Measurements from ENCODE around the gene BCDIN3D. TPM values are rescaled to one million over a fixed set of nuclear protein-coding genes. Genes with fewer than 3 reads are reported as not detected.
A peak's percentile ranks its signal among the peaks of the same experiment; 100 is the strongest.

The BCDIN3D gene
- polyA plus RNA-seq, 1 donor from 2014 or later: 7.0 TPM

GRCh38 chr12:49846032-49846431 lies 3.1 kb upstream of the BCDIN3D start:
- Mint-ChIP-seq H3K27me3 (peaks cover 11% of the 10 kb centered on the region), H3K4me3 (no peak overlapping the region), H3K27ac (no peak overlapping the region), H3K4me1 (peaks cover 13 to 24% (median 21%) of the 10 kb centered on the region in 3 donors), H3K9me3 (no peaks in the 10 kb centered on the region), H3K36me3 (no peaks in the 10 kb centered on the region)

GRCh38 chr12:49843876-49844437 lies 1.1 kb upstream of the BCDIN3D start:
- Mint-ChIP-seq H3K9me3 (no peaks in the 10 kb centered on the region), H3K4me3 (peak overlapping the region; percentile 21 to 97 (median 71)), H3K4me1 (peaks cover 16 to 27% (median 25%) of the 10 kb centered on the region in 3 donors), H3K27me3 (peaks cover 4% of the 10 kb centered on the region), H3K36me3 (no peaks in the 10 kb centered on the region), H3K27ac (peak overlapping the region in 2 of 3 donors; percentile 35 to 97)

- Mint-ChIP-seq H3K27me3 (no peaks in the 10 kb centered on the region), H3K36me3 (no peaks in the 10 kb centered on the region), H3K27ac (peak overlapping the region; percentile 76 to 97 (median 94))
Observed at GRCh38 chr12:49843411-49843810, 505 bp upstream of the BCDIN3D start.

GRCh38 chr12:49838973-49839633 lies 3.8 kb downstream of the BCDIN3D start:
- H3K27ac Mint-ChIP-seq: peak overlapping the region in 1 of 3 donors; percentile 18
- no peaks in the 10 kb centered on the region for H3K27me3 Mint-ChIP-seq
- H3K36me3 Mint-ChIP-seq: peaks cover 3% of the 10 kb centered on the region
- peak overlapping the region in 1 of 4 donors; percentile 36 for H3K4me3 Mint-ChIP-seq
- peaks cover 16 to 25% (median 22%) of the 10 kb centered on the region in 3 donors for H3K4me1 Mint-ChIP-seq
- no peaks in the 10 kb centered on the region for H3K9me3 Mint-ChIP-seq

More at GRCh38 chr12:49843411-49843810, 505 bp upstream of the BCDIN3D start:
- Mint-ChIP-seq H3K9me3 (no peaks in the 10 kb centered on the region), H3K4me3 (peak overlapping the region; percentile 85 to 97 (median 94)), H3K4me1 (peaks cover 16 to 27% (median 25%) of the 10 kb centered on the region in 3 donors)

GRCh38 chr12:49832836-49833421 lies 10.0 kb downstream of the BCDIN3D start:
- no peaks in the 10 kb centered on the region for H3K27me3 Mint-ChIP-seq
- H3K4me3 Mint-ChIP-seq: no peak overlapping the region
- H3K9me3 Mint-ChIP-seq: no peaks in the 10 kb centered on the region
- no peak overlapping the region for H3K27ac Mint-ChIP-seq
- peaks cover 4 to 10% (median 6%) of the 10 kb centered on the region in 3 donors for H3K4me1 Mint-ChIP-seq
- H3K36me3 Mint-ChIP-seq: peaks cover 3% of the 10 kb centered on the region

- peaks cover 4 to 16% (median 10%) of the 10 kb centered on the region in 3 donors for H3K4me1 Mint-ChIP-seq
- H3K27ac Mint-ChIP-seq: no peak overlapping the region
- no peaks in the 10 kb centered on the region for H3K36me3 Mint-ChIP-seq
- no peaks in the 10 kb centered on the region for H3K9me3 Mint-ChIP-seq
- H3K4me3 Mint-ChIP-seq: peak overlapping the region in 1 of 4 donors; percentile 33
- H3K27me3 Mint-ChIP-seq: no peaks in the 10 kb centered on the region
Observed at GRCh38 chr12:49831717-49832116, 11.2 kb downstream of the BCDIN3D start.

- peak within 1 kb of the TSS; percentile 95 to 100 (median 96) for H3K4me3 Mint-ChIP-seq
- H3K9me3 Mint-ChIP-seq: no peaks in the 10 kb centered on the region
- peaks cover 14 to 25% (median 23%) of the 10 kb centered on the region in 3 donors for H3K4me1 Mint-ChIP-seq
- no peaks in the 10 kb centered on the region for H3K36me3 Mint-ChIP-seq
- H3K27ac Mint-ChIP-seq: peak within 1 kb of the TSS; percentile 80 to 96 (median 96)
- no peaks in the 10 kb centered on the region for H3K27me3 Mint-ChIP-seq
Observed at GRCh38 chr12:49828133-49829091, 14.5 kb downstream of the BCDIN3D start, which contains the start of gene NCKAP5L. Gene NCKAP5L, minus strand, starts transcription at chr12:49828413. Its CDS starts 24,369 bp downstream, at chr12:49804044.

GRCh38 chr12:49827401-49828099 lies 15.4 kb downstream of the BCDIN3D start:
- no peaks in the 10 kb centered on the region for H3K36me3 Mint-ChIP-seq
- H3K27ac Mint-ChIP-seq: peak overlapping the region in 2 of 3 donors; percentile 16 to 77
- H3K9me3 Mint-ChIP-seq: no peaks in the 10 kb centered on the region
- peak overlapping the region; percentile 91 to 100 (median 96) for H3K4me3 Mint-ChIP-seq
- H3K27me3 Mint-ChIP-seq: no peaks in the 10 kb centered on the region
- peaks cover 14 to 25% (median 23%) of the 10 kb centered on the region in 3 donors for H3K4me1 Mint-ChIP-seq

- no peaks in the 10 kb centered on the region for H3K9me3 Mint-ChIP-seq
- H3K4me3 Mint-ChIP-seq: peak overlapping the region; percentile 88 to 97 (median 94)
- H3K27ac Mint-ChIP-seq: peak overlapping the region in 2 of 3 donors; percentile 77 to 86
- no peaks in the 10 kb centered on the region for H3K27me3 Mint-ChIP-seq
- peaks cover 14 to 25% (median 23%) of the 10 kb centered on the region in 3 donors for H3K4me1 Mint-ChIP-seq
- peaks cover 1% of the 10 kb centered on the region for H3K36me3 Mint-ChIP-seq
Observed at GRCh38 chr12:49827051-49827400, 15.9 kb downstream of the BCDIN3D start.

- Mint-ChIP-seq H3K36me3 (peaks cover 1% of the 10 kb centered on the region), H3K27ac (no peak overlapping the region), H3K27me3 (no peaks in the 10 kb centered on the region), H3K9me3 (no peaks in the 10 kb centered on the region), H3K4me3 (peak overlapping the region in 2 of 4 donors; percentile 91 to 97), H3K4me1 (peaks cover 22 to 32% (median 23%) of the 10 kb centered on the region in 3 donors)
Observed at GRCh38 chr12:49825971-49826421, 16.9 kb downstream of the BCDIN3D start.

GRCh38 chr12:49825360-49825970 lies 17.4 kb downstream of the BCDIN3D start:
- H3K4me1 Mint-ChIP-seq: peaks cover 23 to 35% (median 24%) of the 10 kb centered on the region in 3 donors
- no peaks in the 10 kb centered on the region for H3K27me3 Mint-ChIP-seq
- H3K36me3 Mint-ChIP-seq: peaks cover 1% of the 10 kb centered on the region
- H3K27ac Mint-ChIP-seq: peak overlapping the region in 1 of 3 donors; percentile 7
- peak overlapping the region in 2 of 4 donors; percentile 35 to 39 for H3K4me3 Mint-ChIP-seq
- no peaks in the 10 kb centered on the region for H3K9me3 Mint-ChIP-seq

GRCh38 chr12:49824895-49825294 lies 18.0 kb downstream of the BCDIN3D start:
- Mint-ChIP-seq H3K27me3 (no peaks in the 10 kb centered on the region), H3K36me3 (peaks cover 1% of the 10 kb centered on the region), H3K4me1 (peaks cover 24 to 35% (median 24%) of the 10 kb centered on the region in 3 donors), H3K4me3 (peak overlapping the region in 2 of 4 donors; percentile 35 to 39), H3K27ac (peak overlapping the region in 1 of 3 donors; percentile 7), H3K9me3 (no peaks in the 10 kb centered on the region)

- no peaks in the 10 kb centered on the region for H3K9me3 Mint-ChIP-seq
- H3K27ac Mint-ChIP-seq: peak overlapping the region in 1 of 3 donors; percentile 92
- peaks cover 1% of the 10 kb centered on the region for H3K36me3 Mint-ChIP-seq
- H3K4me3 Mint-ChIP-seq: peak overlapping the region in 1 of 4 donors; percentile 35
- H3K27me3 Mint-ChIP-seq: no peaks in the 10 kb centered on the region
- peaks cover 24 to 35% (median 29%) of the 10 kb centered on the region in 3 donors for H3K4me1 Mint-ChIP-seq
Observed at GRCh38 chr12:49824416-49824815, 18.5 kb downstream of the BCDIN3D start.

Measured in IgD-negative memory B cell (primary cell).